Activated naive CD8-positive, alpha-beta T cell treated with anti-CD3 and anti-CD28 coated beads, Interleukin-2, amount 50 U/mL, for 16 hours (primary cell): ENCODE data around the gene CBY2.
"Not testable (repeated sequence)": the region's sequence is repeated elsewhere in the genome, so short reads cannot be mapped to it uniquely, and the experiment has no call there.

Experiments
- DNase-seq: peaks from one replicate; pipeline ENCODE4 v3.0.0-alpha.2; 2020; ENCODE audit warnings: low read depth, low spot score

CBY2 gene, protein sequence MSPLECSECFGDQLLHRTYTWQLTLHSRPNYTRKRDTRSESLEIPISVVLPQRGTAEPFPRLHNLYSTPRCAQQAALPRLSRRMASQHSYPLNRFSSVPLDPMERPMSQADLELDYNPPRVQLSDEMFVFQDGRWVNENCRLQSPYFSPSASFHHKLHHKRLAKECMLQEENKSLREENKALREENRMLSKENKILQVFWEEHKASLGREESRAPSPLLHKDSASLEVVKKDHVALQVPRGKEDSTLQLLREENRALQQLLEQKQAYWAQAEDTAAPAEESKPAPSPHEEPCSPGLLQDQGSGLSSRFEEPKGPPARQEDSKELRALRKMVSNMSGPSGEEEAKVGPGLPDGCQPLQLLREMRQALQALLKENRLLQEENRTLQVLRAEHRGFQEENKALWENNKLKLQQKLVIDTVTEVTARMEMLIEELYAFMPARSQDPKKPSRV

DNA sequence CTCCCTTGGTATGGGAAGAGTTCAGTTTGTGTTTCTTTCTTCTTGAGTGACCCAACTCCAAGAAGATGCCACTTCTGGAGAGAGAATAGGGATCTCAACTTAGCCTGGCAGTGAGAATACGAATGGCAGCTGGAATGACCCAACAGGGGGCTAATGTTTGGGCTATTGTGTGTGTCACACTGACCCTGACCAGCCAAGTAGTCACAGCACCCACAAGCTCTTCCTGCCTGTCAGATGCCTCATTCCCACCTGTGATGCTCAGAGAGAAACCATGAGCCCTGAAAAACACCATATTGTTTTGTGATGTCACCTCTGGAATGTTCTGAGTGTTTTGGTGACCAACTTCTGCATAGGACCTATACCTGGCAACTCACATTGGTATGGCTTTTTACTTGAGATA is at the start of gene CBY2:
CBY2 (plus strand) TSS at position 233 of the 400 bp plus-strand sequence; CDS start at position 304, 71 bp downstream.
- DNase-seq: no peak

DNA sequence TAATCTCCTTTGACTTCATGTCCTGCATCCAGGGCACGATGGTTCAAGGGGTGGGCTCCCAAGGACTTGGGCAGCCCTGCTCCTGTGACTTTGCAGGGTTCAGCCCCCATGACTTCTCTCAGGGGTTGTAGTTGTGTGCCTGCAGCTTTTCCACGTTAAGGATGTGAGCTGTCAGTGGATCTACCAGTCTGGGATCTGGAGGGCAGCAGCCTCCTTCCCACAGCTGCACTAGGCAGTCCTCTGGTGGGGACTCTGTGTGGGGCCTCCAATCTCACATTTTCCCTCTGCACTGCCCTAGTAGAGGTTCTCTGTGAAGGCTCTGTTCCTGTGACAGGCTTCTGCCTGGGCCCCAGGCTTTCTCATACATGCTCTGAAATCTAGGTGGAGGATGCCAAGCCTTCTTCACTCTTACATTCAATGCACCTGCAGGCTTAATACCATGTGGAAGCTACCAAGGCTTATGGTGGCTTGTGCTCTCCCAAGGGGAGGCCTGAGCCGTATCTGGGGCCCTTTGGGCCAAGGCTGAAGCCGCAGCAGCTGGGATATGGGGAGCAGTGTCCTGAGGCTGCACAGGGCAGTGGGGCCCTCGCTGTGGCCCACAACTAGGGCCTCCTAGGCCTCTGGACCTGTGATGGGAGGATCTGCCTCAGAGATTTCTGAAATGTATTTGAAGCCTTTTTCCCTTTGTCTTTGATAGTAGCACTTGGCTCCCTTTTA is 47.3 kb upstream of the CBY2 start:
- no peak for DNase-seq

DNA sequence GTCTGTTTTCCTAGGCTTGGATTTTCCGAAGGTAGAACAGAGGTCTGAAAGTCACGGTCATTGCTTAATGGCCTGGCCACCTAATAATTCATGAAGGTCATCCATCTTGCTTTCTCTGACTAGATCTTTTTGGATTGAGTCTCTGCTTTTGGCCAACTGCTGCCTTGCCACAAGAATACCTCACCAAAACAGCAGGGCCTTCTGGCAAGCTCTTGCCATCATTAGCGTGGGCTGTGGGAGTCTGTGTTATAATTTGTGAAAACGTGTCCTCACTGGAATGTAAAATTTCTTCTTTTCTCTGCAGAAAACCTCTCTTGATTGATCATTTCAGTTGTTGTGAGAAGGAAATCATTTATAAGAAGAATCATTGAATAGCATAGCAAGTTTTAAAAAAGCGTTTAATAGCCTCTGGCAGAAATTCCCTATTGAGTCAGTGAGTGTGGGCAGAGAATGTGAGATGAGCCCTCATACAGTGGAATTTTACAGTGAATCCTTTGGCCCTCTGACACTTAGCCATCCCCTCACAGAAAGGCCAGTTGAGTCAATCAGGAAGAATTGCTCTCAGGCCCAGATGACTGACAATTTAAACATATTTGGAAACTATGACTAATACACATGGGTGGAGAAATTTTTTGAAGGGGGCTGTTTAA is 43.4 kb upstream of the CBY2 start:
- no peak for DNase-seq

DNA sequence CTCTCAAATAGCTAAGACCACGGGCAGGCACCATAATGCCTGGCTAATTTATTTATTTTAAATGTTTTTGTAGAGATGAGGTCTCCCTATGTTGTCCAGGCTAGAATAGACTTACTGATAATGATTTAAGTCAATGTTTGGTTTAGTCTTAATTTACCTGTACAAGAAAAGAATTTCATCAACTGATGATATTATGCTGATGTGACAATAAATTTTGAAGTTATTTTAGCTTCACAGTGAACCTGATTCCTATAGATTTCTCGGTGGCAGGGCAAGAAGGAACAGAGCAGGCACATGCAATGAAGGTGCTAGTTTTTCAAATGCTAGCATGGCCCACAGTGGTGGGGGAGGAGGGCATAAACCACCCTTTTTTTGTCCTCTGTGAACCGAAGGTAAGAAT is 42.6 kb upstream of the CBY2 start:
- DNase-seq: no peak

DNA sequence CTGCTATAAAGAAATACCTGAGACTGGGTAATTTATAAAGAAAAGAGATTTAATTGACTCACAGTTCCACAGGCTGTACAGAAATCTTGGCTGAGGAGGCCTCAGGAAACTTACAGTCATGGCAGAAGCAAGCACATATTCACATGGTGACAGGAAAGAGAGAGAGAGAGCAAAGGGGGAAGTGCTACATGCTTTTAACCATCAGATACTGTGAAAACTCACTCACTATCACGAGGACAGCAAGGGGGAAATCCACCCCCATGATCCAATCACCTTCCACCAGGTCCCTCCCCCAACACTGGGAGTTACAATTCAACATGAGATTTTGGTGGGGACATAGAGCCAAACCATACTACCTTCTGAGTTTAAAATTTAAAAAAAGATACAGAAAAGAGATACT is 41.7 kb upstream of the CBY2 start:
- DNase-seq: not testable (repeated sequence)

DNA sequence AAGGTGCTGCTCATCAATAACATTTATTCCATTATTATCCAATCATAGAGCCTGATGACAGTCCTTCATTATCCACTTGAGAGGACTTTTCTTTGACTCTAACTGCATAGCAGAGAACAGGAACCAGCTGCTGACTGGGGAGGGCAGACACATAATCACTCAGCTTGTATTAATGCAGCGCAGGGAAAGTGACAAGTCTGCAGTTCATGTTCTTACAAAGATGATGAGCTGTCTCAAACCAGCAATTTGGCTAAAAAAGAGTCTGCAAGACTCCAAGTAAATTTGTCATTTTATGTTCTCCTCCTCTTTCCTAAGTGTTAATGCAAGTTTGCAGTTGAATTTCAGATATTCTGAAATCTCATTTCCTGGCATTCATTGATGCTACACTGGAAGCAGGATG is 40.0 kb upstream of the CBY2 start:
- no peak for DNase-seq

DNA sequence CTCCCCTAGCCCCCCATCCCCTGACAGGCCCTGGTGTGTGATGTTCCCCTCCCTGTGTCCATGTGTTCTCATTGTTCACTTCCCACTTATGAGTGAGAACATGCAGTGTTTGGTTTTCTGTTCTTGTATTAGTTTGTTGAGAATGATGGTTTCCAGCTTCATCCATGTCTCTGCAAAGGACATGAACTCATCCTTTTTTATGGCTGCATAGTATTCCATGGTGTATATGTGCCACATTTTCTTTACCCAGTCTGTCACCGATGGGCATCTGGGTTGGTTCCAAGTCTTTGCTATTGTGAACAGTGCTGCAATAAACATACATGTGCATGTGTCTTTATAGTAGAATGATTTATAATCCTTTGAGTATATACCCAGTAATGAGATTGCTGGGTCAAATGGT is 39.2 kb upstream of the CBY2 start:
- DNase-seq: not testable (repeated sequence)

DNA sequence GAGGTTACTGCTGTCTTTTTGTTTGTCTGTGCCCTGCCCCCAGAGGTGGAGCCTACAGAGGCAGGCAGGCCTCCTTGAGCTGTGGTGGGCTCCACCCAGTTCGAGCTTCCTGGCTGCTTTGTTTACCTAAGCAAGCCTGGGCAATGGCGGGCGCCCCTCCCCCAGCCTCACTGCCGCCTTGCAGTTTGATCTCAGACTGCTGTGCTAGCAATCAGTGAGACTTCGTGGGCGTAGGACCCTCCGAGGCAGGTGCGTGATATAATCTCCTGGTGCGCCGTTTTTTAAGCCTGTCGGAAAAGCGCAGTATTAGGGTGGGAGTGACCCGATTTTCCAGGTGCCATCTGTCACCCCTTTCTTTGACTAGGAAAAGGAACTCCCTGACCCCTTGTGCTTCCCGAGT is 32.5 kb upstream of the CBY2 start:
- not testable (repeated sequence) for DNase-seq

DNA sequence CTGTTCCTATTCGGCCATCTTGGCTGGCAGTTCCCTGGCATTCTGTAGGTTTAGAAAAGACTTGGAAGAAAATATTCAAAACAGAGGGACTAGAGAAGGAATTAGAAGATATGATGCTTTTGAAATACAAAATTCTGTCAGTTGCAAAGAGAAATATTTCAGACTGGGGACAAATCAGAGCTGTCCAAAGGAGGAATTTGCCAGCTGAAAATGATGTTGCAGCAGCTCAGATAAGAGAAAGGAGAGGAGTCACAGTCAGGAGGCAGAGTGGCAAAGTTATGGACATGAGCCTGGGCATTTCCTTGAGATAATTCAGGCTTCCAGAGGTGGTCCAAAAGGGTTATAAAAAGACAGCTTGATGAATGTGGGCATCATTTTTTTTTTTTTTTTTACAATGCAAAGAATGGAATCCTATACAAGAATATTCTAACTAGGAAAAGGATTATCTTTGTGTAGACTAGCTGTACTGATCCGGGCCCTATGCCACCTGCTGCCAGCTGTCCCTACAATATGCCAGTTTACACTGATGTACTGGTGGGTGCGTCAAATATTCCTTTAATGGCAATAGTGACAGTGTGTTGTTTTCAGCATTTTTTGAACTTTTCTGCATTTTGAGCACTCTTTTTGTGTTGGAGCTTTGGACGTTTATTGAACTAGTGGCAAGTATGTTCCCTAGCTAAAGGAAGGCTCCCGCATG is 31.8 kb upstream of the CBY2 start:
- no peak for DNase-seq

DNA sequence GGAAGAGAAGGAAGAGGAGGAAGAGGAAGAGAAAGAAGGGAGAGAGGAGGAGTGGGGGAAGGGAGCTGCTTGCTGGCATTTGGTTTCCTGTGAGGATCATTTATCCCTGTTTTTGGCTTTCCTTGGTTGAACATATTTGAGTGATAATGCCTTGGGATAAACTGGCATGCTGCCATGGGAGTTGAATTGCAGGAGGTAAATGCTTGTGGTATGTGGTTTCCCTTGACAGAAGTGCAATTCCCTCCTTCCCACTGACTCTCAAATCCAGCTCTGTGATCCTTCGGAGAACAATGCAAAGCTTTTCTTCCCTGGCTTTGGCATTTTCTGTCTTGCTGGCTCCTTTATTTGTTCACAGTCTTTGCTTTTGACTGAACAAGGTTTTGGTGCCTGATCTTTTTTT is 27.2 kb upstream of the CBY2 start:
- no peak for DNase-seq

DNA sequence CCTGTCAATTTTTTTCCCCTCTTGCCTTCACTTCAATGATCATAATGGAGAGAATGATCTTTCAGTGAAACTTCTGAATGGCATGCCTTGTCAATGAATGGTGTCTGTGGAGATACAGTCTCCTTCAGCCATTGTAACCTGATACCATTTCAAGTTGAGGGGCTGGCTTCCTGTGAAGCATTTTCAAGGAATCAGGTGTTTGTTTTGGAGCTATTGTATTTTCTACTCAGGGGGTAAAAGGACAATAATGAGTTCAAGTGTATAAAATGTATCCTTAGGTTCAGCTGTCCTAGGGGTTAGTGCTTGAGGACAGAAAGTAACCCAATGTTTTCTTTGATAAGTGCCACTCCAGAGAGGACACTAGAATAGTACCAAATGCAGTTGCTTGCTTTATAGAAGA is 23.8 kb upstream of the CBY2 start:
- no peak for DNase-seq

DNA sequence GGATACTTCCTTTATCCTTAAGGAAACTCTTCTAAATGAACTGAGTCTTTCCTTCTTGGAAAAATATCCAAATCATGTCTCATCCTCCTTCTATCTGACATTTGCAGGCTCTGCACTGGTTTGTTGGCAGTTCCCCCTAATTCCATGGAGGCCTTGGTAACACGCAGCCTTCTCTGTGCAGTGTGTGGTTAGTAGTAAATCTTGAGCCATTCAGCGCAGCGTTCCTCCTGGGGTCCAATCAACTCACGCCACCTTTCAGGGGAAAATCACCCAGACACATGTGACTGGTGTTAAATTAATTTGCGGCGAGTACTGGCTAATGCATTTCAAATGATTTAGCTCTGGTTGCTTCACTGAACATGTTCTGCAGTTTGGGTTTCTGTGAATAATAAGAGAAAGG is 21.0 kb upstream of the CBY2 start:
- no peak for DNase-seq

DNA sequence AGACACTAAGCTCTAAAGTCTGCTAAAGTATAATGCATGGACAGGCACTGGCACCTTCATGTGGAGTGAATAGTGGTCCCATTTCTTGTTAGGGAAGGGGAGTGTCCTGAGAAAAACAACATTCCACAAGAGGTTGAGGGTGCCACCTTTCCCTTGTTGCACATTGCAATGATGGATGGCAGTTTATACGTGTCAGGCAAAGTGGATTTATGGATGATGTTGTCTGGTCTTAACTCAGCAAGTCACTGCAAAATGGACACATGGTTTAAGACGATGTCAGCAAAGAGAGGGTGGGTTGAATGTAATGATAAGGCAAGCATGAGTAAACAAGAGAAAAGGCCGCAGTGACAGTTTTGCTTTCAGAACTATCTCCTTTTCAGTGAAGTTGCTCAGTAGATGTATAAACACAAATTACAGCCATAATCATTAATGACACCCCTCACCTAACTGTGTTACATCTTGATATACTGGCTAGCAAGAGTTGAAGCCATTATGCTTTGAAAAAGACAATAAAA is 19.6 kb upstream of the CBY2 start:
- no peak for DNase-seq

DNA sequence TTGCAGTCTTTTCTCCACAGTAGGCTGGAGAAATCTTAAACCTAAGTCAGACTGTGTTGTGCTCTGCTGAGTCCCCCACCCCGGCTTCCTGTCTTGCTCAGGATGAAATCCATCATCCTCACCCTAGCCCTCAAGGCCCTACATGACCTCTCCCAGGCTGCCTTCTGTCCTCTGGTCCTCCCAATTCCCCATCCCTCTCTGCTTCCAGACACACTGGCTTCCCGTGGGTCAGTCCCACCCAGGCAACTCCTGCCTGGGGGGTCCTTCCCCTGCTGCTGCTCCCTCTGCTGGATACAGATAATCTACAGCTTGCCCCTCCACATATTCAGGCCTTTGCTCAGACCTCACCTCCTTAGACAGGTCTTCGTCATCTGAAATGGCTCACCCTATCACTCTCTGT is 18.4 kb upstream of the CBY2 start:
- DNase-seq: no peak

DNA sequence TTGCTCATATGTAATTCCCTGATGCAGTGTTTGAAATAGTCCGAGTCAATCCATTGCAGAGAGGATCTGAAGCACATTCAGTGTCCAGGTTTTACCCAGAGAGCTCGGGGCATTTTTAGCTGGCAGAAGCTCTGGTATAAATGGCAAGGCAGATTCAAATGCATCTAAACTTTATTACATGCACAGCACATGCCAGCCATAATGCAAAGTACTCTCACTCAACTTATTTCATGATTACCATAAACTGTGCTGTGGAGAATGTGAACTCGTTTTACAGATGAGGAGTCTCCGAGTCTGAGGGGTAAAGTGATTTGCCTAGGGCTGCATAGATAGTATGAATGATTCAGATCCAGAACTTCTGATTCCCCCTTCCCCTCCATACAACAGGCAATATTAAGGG is 13.5 kb upstream of the CBY2 start:
- no peak for DNase-seq

DNA sequence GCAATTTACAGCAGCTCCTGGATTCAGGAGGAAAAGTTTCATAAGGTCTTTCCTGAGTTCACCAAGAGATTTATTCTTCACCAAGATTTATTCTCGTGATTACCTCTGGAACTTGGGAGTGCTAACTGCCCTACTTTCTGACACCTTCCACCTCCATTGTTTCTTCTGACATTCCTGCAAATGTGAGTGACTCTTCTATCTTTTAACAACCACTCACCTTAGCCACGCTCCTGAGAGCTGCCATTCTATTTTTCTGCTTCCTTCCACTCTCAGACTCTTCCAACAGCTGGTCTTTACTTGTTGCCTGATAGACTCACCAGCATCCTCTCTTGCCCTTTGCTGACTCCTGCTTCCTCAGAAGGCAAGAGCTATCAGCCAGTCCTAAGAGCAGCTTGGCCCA is 11.5 kb upstream of the CBY2 start:
- DNase-seq: no peak

DNA sequence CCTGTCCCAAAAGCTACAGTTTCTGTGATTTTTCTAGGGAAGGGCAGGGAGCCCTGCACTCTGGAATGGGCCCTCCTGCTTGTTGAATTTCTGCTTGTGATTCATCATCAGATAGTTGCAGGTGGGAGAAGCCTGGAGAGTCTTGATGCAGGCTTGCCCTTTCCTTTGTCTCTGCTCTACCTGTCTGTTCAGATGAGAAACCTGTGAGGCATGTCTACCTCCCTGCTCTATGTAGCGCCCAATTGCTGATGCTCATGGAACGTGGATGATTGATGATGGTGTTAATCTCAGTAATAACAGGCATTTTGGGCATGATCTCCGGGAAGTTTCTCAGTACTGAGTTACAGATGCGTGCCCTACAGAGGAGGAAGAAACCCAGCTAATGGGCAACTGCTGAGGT is 10.9 kb upstream of the CBY2 start:
- no peak for DNase-seq

DNA sequence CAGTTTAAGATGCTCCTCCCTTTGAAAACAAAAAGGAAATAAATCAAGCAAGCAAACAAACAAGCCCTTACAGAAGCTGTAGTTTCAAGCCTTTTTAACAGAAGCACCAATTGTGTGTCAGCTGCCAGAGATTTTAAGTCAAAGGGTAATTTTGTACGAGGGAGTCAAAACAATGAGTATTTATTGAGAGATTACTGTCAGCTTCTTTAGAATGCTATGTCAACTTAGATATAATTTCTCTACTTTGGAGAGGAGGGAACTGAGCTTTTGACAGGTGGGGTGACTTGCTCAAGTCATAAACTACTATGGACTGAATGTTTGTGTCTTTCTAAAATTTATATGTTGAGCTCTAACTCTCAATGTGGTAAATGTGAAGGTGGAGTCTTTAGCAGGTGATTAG is 10.5 kb upstream of the CBY2 start:
- DNase-seq: no peak

DNA sequence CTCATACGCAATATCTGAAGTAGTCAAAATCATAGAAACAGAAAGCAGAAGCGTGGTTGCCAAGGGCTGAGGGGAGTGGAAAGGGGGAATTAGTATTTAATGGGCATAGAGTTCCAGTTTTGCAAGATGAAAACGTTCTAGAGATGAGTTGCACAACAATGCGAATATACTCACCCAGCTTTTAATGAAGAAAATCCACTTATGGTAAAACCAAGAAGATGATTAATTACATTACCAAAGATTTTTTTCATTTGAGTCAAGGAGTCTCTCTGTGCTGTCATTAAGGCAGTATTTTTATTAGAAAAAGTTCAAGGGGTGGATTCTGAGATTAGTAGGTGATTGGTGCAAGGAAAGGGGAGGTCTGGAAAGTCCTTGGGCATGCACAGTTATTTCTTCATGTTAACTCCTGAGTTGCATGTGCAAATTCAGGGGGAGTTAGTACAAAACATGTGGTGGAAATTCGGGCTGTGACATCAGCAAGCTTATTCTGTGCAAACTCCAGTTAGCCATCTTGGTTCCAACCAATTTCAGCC is 6.9 kb upstream of the CBY2 start:
- no peak for DNase-seq

DNA sequence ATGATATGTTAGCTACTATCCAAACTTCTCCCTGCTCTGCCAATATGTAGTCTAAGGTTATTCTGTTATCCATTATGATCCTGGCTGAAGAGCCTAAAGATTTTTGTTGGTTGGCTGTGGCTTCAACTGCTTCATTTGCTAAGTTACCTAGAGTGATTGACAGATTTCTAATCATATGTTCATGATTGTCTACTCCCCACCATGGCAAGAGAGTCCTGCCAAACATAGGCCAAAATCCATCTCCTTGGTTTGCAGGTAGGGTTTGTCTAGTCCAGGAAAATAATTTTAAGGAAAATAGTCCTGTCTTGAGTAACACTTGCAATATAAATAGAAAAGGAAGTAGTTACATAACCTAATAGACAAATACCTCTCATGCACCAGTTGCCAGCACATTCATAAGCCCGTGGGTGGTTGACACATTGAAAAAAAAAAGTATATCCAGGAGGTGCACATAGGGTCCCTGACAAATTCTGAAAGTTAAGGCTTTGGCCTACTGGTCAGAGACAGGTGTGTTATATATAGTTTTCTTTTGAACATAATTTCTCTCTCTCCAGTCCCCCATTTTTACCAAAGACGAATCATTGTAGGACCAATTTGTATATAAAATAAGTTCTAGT is 5.4 kb upstream of the CBY2 start:
- DNase-seq: no peak
